IPS DF 19.7 (cell line): Measurements from ENCODE around the gene FBRS.
"Not testable (repeated sequence)": the region's sequence is repeated elsewhere in the genome, so short reads cannot be mapped to it uniquely, and the experiment has no call there.

Experiments used
- DNase-seq: peaks from one replicate; pipeline ENCODE4 v3.0.0-alpha.2; 2013; ENCODE audit warnings: low read depth, low spot score

Gene FBRS

DNA sequence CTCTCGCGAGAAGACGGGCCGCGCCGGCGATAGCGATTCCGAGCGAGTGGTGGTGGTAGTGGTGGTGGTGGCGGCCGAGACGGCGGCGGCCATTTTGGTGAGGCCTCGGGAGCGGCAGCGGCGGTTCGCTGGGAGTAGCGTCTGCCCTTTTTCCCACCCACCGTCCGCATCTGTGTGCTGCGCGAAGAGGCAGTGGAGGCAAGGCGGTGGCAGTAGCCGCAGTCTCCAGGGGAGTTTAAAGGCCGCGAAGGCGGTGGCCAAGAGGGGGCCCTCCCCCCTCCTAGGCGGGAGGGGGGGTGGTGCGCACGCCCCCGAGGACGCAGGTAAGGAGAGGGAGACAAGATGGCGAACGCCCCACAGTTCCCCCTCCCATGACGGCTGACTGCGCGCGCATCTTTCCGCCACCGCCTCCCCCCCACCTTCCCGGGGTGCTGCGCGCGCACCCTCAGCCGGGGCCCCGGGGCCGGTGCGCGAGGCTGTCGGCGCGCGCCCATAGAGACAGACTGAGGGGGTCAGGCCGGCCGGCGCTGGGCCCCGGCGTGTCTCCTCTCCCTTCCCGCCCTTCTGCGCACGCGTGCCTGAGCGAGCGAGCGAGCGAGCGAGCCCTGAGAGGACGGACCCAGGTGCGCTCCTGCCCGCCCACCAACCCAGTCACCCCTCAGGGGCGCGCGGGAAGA lies 40.0 kb downstream of the FBRS start:
- DNase-seq: peak; percentile 56

GRCh38 chr16:30698816-30699614 lies 40.8 kb downstream of the FBRS start, which contains the start of gene SRCAP:
Gene SRCAP, plus strand, starts transcription at chr16:30699171. Its CDS starts 1,654 bp downstream, at chr16:30700825.
- peak; percentile 20 for DNase-seq

GRCh38 chr16:30699615-30700099 lies 41.4 kb downstream of the FBRS start:
- no peak for DNase-seq

GRCh38 chr16:30700491-30700890 lies 42.3 kb downstream of the FBRS start:
- no peak for DNase-seq

DNA sequence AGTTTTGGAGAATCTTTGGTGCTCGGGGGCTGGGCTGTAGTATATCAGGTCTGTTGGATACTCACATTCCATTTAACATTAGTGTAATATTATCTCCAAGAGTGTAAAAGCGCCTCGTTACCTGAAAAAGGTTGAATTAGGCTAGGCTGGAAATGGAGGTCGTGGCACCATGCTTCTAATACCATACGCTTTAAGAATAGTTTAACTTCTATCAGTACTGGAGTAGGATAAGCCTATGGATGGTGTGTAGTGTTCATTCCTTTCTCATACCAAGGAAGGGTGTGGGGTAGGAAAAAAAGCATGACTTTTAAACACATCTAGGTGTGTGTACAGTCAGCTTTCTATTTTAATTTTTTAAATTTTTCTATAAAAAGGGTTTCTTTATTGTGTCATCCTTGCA lies 42.7 kb downstream of the FBRS start:
- DNase-seq: no peak

GRCh38 chr16:30703071-30703470 lies 44.8 kb downstream of the FBRS start:
- not testable (repeated sequence) for DNase-seq

GRCh38 chr16:30703971-30704370 lies 45.7 kb downstream of the FBRS start:
- DNase-seq: no peak

- DNase-seq: no peak
Measured at GRCh38 chr16:30706046-30706445, 47.8 kb downstream of the FBRS start.

DNA sequence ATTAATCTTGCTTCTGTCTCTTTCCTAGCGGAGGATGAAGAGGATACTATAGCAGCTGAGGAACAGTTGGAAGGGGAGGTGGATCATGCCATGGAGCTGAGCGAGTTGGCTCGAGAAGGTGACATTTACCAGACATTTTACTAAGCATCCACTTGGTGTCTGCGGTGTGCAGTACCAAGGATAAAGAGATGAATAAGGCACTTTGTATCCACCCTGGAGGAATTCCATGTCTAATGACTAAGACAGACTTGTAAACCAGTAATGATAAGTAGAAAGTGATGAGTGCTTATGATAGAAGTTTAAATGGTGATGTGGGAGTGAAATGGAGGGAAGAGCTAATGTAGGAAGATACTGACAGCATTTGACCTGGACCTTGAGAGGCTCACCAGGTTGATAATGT lies 52.7 kb downstream of the FBRS start:
- DNase-seq: no peak

DNA sequence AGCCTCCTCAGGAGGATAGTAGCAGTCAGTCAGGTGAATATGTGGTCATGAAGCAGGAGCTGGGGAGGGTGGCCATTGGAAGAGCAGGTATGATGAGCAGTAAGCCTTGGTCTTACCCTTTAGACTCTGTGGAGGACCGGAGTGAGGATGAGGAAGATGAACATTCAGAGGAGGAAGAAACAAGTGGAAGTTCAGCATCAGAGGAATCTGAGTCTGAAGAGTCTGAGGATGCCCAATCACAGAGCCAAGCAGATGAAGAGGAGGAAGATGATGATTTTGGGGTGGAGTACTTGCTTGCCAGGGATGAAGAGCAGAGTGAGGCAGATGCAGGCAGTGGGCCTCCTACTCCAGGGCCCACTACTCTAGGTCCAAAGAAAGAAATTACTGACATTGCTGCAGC lies 53.5 kb downstream of the FBRS start:
- no peak for DNase-seq

- DNase-seq: no peak
Measured at GRCh38 chr16:30715750-30716445, 57.7 kb downstream of the FBRS start.

DNA sequence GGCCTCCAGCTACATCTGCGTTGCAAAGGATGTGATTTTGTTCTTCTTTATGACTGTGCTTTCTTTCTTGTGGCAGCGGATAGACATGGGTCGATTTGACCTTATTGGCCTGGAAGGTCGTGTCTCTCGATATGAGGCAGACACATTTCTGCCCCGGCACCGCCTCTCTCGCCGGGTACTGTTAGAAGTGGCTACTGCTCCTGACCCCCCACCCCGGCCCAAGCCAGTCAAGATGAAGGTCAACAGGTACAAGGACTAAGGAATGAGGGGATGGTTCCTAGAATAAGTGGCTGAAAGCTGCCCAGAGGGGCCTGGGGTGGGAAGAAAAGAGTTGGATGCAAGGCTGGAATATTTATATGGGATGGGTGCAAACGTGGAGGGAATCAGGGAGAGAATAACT lies 61.9 kb downstream of the FBRS start:
- DNase-seq: no peak
